MM.1S (cell line): ENCODE measurements around the gene HLA-G.

Experiments used
- EZH2phosphoT487 ChIP-seq: fragments of 300-600 bp; sonication (generic); IDR thresholded peaks from 2 replicates; pipeline ENCODE4 v1.6.1; 2018; ENCODE audit warnings: antibody characterized with exemption, low read length
- TF ChIP-seq, protein P1 (sequence below): fragments of 300-600 bp; sonication (generic); IDR thresholded peaks from 2 replicates; pipeline ENCODE4 v1.5.1; 2016; ENCODE audit warnings: antibody characterized with exemption, low read length, mixed read lengths

GRCh38 chr6:29830409-29830808 is 2.8 kb downstream of the HLA-G start:
- no peak for TF ChIP-seq EZH2phosphoT487
- TF ChIP-seq, protein P1, sequence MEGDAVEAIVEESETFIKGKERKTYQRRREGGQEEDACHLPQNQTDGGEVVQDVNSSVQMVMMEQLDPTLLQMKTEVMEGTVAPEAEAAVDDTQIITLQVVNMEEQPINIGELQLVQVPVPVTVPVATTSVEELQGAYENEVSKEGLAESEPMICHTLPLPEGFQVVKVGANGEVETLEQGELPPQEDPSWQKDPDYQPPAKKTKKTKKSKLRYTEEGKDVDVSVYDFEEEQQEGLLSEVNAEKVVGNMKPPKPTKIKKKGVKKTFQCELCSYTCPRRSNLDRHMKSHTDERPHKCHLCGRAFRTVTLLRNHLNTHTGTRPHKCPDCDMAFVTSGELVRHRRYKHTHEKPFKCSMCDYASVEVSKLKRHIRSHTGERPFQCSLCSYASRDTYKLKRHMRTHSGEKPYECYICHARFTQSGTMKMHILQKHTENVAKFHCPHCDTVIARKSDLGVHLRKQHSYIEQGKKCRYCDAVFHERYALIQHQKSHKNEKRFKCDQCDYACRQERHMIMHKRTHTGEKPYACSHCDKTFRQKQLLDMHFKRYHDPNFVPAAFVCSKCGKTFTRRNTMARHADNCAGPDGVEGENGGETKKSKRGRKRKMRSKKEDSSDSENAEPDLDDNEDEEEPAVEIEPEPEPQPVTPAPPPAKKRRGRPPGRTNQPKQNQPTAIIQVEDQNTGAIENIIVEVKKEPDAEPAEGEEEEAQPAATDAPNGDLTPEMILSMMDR = no peak
